ENCODE data around the gene PM20D2.

DNA sequence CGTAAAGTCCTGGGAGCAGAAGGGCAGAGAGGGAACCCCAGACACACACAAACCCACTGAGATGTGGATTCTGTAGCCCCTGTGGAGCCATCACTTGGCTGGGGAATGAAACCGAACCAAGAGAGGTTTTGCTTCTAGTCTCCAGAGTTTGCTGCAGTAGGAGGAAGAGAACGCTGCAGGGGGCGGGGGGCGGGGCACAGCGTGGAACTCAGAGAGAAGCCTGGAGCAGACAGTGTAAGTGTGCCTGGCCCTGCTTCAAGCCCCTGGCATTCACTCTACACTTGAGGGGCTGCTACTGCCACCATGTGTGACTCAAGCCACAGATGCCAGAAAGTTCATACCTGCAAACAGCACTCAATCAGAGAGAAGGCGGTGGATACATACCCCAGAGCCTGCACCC, 52.4 kb downstream of the PM20D2 start:
- TF ChIP-seq, protein P1, sequence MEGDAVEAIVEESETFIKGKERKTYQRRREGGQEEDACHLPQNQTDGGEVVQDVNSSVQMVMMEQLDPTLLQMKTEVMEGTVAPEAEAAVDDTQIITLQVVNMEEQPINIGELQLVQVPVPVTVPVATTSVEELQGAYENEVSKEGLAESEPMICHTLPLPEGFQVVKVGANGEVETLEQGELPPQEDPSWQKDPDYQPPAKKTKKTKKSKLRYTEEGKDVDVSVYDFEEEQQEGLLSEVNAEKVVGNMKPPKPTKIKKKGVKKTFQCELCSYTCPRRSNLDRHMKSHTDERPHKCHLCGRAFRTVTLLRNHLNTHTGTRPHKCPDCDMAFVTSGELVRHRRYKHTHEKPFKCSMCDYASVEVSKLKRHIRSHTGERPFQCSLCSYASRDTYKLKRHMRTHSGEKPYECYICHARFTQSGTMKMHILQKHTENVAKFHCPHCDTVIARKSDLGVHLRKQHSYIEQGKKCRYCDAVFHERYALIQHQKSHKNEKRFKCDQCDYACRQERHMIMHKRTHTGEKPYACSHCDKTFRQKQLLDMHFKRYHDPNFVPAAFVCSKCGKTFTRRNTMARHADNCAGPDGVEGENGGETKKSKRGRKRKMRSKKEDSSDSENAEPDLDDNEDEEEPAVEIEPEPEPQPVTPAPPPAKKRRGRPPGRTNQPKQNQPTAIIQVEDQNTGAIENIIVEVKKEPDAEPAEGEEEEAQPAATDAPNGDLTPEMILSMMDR (CRISPR knock-in tag; IDR thresholded peaks at IDR 0.05): no peak
- TF ChIP-seq ZNF225 (CRISPR knock-in tag; IDR thresholded peaks at IDR 0.05) (no peak), CEBPG (CRISPR knock-in tag; IDR thresholded peaks at IDR 0.05) (no peak), RAD51 (IDR thresholded peaks at IDR 0.05; ENCODE audit: borderline replicate concordance) (no peak), SMARCE1 (IDR thresholded peaks at IDR 0.05; ENCODE audit: borderline replicate concordance) (no peak), ZNF879 (CRISPR knock-in tag; IDR thresholded peaks at IDR 0.05) (no peak), SAP130 (CRISPR knock-in tag; IDR thresholded peaks at IDR 0.05; ENCODE audit: low read depth) (no peak), RFX5 (IDR thresholded peaks at IDR 0.05; ENCODE audit: low read depth, low read length) (no peak), ZNF549 (CRISPR knock-in tag; IDR thresholded peaks at IDR 0.05) (no peak), ZNF660 (CRISPR knock-in tag; IDR thresholded peaks at IDR 0.05; ENCODE audit: borderline replicate concordance, low read depth) (no peak)
- TF ChIP-seq, protein P2, sequence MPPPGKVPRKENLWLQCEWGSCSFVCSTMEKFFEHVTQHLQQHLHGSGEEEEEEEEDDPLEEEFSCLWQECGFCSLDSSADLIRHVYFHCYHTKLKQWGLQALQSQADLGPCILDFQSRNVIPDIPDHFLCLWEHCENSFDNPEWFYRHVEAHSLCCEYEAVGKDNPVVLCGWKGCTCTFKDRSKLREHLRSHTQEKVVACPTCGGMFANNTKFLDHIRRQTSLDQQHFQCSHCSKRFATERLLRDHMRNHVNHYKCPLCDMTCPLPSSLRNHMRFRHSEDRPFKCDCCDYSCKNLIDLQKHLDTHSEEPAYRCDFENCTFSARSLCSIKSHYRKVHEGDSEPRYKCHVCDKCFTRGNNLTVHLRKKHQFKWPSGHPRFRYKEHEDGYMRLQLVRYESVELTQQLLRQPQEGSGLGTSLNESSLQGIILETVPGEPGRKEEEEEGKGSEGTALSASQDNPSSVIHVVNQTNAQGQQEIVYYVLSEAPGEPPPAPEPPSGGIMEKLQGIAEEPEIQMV (CRISPR knock-in tag; IDR thresholded peaks at IDR 0.05; ENCODE audit: low read depth): no peak
- TF ChIP-seq, protein P3, sequence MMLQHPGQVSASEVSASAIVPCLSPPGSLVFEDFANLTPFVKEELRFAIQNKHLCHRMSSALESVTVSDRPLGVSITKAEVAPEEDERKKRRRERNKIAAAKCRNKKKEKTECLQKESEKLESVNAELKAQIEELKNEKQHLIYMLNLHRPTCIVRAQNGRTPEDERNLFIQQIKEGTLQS (CRISPR knock-in tag; IDR thresholded peaks at IDR 0.05): no peak
- TF ChIP-seq, protein P4, sequence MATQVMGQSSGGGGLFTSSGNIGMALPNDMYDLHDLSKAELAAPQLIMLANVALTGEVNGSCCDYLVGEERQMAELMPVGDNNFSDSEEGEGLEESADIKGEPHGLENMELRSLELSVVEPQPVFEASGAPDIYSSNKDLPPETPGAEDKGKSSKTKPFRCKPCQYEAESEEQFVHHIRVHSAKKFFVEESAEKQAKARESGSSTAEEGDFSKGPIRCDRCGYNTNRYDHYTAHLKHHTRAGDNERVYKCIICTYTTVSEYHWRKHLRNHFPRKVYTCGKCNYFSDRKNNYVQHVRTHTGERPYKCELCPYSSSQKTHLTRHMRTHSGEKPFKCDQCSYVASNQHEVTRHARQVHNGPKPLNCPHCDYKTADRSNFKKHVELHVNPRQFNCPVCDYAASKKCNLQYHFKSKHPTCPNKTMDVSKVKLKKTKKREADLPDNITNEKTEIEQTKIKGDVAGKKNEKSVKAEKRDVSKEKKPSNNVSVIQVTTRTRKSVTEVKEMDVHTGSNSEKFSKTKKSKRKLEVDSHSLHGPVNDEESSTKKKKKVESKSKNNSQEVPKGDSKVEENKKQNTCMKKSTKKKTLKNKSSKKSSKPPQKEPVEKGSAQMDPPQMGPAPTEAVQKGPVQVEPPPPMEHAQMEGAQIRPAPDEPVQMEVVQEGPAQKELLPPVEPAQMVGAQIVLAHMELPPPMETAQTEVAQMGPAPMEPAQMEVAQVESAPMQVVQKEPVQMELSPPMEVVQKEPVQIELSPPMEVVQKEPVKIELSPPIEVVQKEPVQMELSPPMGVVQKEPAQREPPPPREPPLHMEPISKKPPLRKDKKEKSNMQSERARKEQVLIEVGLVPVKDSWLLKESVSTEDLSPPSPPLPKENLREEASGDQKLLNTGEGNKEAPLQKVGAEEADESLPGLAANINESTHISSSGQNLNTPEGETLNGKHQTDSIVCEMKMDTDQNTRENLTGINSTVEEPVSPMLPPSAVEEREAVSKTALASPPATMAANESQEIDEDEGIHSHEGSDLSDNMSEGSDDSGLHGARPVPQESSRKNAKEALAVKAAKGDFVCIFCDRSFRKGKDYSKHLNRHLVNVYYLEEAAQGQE (IDR thresholded peaks at IDR 0.05; ENCODE audit: borderline replicate concordance in 1 of 2, low read depth in 1 of 2, low read length in 2 of 2): no peak
- TF ChIP-seq, protein P5, sequence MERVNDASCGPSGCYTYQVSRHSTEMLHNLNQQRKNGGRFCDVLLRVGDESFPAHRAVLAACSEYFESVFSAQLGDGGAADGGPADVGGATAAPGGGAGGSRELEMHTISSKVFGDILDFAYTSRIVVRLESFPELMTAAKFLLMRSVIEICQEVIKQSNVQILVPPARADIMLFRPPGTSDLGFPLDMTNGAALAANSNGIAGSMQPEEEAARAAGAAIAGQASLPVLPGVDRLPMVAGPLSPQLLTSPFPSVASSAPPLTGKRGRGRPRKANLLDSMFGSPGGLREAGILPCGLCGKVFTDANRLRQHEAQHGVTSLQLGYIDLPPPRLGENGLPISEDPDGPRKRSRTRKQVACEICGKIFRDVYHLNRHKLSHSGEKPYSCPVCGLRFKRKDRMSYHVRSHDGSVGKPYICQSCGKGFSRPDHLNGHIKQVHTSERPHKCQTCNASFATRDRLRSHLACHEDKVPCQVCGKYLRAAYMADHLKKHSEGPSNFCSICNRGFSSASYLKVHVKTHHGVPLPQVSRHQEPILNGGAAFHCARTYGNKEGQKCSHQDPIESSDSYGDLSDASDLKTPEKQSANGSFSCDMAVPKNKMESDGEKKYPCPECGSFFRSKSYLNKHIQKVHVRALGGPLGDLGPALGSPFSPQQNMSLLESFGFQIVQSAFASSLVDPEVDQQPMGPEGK (CRISPR knock-in tag; IDR thresholded peaks at IDR 0.05): no peak

All from HepG2 (cell line).